Pancreas (tissue), 10 donors: Measurements from ENCODE around the gene CDC20. TPM values are rescaled to one million over a fixed set of nuclear protein-coding genes. Genes with fewer than 3 reads are reported as not detected.
A peak's percentile ranks its signal among the peaks of the same experiment; 100 is the strongest.

Experiments used
- ATAC-seq, 4 donors: fragments of 200-7000 bp; cut with Tn5 transposase; one replicate each; pipeline versions ENCODE4 v1.8.0 to v1.9.1; 2020; ENCODE audit warnings: mild to moderate bottlenecking in 4 of 4, moderate library complexity in 4 of 4
- DNase-seq, 6 donors: peaks; one replicate each; pipeline ENCODE4 v3.0.0-alpha.2; 2020
- FAIRE-seq: peaks from 2 replicates; lab custom pipeline; 2012; peaks lifted over from hg19 to GRCh38; lab: Jason Lieb, UNC
- H3K27ac ChIP-seq, 4 donors: fragments of 200-600 bp; sonication (generic); 1 replicate in 3 of 4; 2 replicates in 1 of 4; pipeline versions ENCODE4 v1.5.0 to v1.8.0; 2020
- H3K27me3 ChIP-seq, 4 donors: fragments of 200-600 bp; one replicate each; pipeline ENCODE4 v1.8.0; 2021
- H3K36me3 ChIP-seq, 3 donors: fragments of 200-600 bp; sonication (generic) in 1 of 3; one replicate each; pipeline versions ENCODE4 v1.5.0 to v1.8.0; 2020 to 2021
- H3K4me1 ChIP-seq, 3 donors: fragments of 200-600 bp; one replicate each; pipeline ENCODE4 v1.8.0; 2021
- H3K4me3 ChIP-seq, 4 donors: fragments of 200-600 bp; sonication (generic) in 2 of 4; one replicate each; pipeline versions ENCODE4 v1.5.0 to v1.8.0; 2020 to 2021
- H3K9me3 ChIP-seq, 4 donors: fragments of 200-600 bp; one replicate each; pipeline ENCODE4 v1.8.0; 2021
- WGBS, 2 donors: extraction: QIAGEN DNeasy Blood & Tissue Kit; methylation state at CpG; one replicate each; pipeline ENCODE4 v1.1.7; 2013; 5-methylcytosine and 5-hydroxymethylcytosine counted together
- intact Hi-C, 3 donors: fragments of 100-400 bp; cut with DNase I; formaldehyde crosslinking; loops; one replicate each; pipeline versions ENCODE4 v1.11.1 to v1.14.2; 2022
- polyA plus RNA-seq, 2 donors: library from polyadenylated mRNA; stranded (reverse); fragments of 200-250 nt; gene quantifications; one replicate each; pipeline ENCODE4 v1.2.3, GENCODE V29; 2013
- total RNA-seq, 6 donors: library from RNA; stranded (reverse); fragmentation: NEBNext Ultra II Directional in 4 of 6; extraction: Animal tissue kit (Norgen Biotek cat#: 25700) in 4 of 6; gene quantifications; one replicate each; pipeline versions ENCODE4 v1.2.1 to v1.2.4, GENCODE V29; 2021 to 2023
- TF ChIP-seq, protein P1 (sequence below), 4 donors: fragments of 200-600 bp; sonication (generic) in 3 of 4; IDR thresholded peaks; one replicate each; pipeline versions ENCODE4 v1.5.0 to v1.8.0; 2021; ENCODE audit warnings: antibody characterized with exemption in 4 of 4
- donor health status: healthy with polysubstance abuse.
- donor health status: DM: no; HTN: no; CAD: no; lungs with moderate emphysema.
- donor health status: DM: no; HTN: no; CAD: no.
- donor health status: control.
- donor health status: control.
- donor health status: Bipolar disorder and iron deficiency.
- donor health status: DM: yes; HTN: yes; CAD: no.
- donor health status: DM: no; HTN: no; CAD: no.
- donor health status: DM: no; HTN: no; CAD: no.
- donor health status: DM: yes; HTN: yes; CAD: no.

CDC20 gene
- total and polyA plus RNA-seq, 8 donors, result 0.12 to 1.8 (median 0.52) TPM

DNA sequence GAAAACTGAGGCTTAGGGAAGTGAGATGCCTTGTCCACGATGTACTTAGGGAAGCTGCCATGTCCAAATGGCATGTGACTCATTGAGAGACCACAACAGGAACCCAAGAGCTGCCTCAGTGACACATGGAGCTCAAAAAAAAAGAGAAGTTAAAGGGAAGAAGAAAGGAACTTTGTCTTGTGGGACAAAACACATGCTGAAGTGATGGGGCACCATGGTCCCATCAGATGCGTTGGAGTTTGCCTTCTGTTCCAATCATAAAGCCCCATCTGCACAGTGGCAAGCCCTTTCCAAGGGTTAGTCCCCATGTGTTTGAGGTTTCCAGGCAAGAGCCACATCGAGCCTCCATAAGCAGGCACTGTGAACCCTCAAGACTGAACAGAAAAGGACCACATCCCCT, 22.8 kb downstream of the CDC20 start:
- Histone ChIP-seq H3K9me3 (no peaks in the 10 kb centered on the region), H3K4me3 (no peak overlapping the region), H3K27me3 (no peaks in the 10 kb centered on the region), H3K4me1 (no peaks in the 10 kb centered on the region), H3K27ac (no peak overlapping the region), H3K36me3 (peaks cover 17 to 38% (median 24%) of the 10 kb centered on the region in 3 donors)
- 72 to 80% methylated on average over 3 of the region's 3 CpGs for WGBS, 2 donors
- ATAC-seq (peak in 2 of 4 donors; percentile 55 to 64), FAIRE-seq (no peak), DNase-seq (no peak)
- TF ChIP-seq, protein P1, sequence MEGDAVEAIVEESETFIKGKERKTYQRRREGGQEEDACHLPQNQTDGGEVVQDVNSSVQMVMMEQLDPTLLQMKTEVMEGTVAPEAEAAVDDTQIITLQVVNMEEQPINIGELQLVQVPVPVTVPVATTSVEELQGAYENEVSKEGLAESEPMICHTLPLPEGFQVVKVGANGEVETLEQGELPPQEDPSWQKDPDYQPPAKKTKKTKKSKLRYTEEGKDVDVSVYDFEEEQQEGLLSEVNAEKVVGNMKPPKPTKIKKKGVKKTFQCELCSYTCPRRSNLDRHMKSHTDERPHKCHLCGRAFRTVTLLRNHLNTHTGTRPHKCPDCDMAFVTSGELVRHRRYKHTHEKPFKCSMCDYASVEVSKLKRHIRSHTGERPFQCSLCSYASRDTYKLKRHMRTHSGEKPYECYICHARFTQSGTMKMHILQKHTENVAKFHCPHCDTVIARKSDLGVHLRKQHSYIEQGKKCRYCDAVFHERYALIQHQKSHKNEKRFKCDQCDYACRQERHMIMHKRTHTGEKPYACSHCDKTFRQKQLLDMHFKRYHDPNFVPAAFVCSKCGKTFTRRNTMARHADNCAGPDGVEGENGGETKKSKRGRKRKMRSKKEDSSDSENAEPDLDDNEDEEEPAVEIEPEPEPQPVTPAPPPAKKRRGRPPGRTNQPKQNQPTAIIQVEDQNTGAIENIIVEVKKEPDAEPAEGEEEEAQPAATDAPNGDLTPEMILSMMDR (IDR thresholded peaks at IDR 0.05), result no peak
- intact Hi-C loops, result no loop called here

- no peaks in the 10 kb centered on the region for H3K27me3 ChIP-seq
- peaks cover 17 to 39% (median 24%) of the 10 kb centered on the region in 3 donors for H3K36me3 ChIP-seq
- DNase-seq (no peak), FAIRE-seq (no peak), ATAC-seq (peak in 3 of 4 donors; percentile 23 to 42 (median 41))
- H3K4me3 ChIP-seq, result no peak overlapping the region
- H3K27ac ChIP-seq, result no peak overlapping the region
- no peaks in the 10 kb centered on the region for H3K4me1 ChIP-seq
- intact Hi-C loops, result no loop called here
- no peaks in the 10 kb centered on the region for H3K9me3 ChIP-seq
- TF ChIP-seq, protein P1 (IDR thresholded peaks at IDR 0.05), result no peak
- 56 to 61% methylated on average over 6 of the region's 6 CpGs for WGBS, 2 donors
Observed at GRCh38 chr1:43382027-43382779, 23.4 kb downstream of the CDC20 start.

GRCh38 chr1:43383449-43383848, 24.7 kb downstream of the CDC20 start:
- Histone ChIP-seq H3K4me1 (peaks cover 0 to 7% (median 6%) of the 10 kb centered on the region in 3 donors), H3K36me3 (peaks cover 17 to 39% (median 24%) of the 10 kb centered on the region in 3 donors), H3K4me3 (no peak overlapping the region), H3K27me3 (no peaks in the 10 kb centered on the region), H3K9me3 (no peaks in the 10 kb centered on the region), H3K27ac (no peak overlapping the region)
- FAIRE-seq (no peak), DNase-seq (no peak), ATAC-seq (peak in 2 of 4 donors; percentile 55 to 60)
- TF ChIP-seq, protein P1 (IDR thresholded peaks at IDR 0.05), result no peak
- WGBS, 2 donors, result 76 to 77% methylated on average over 2 of the region's 2 CpGs
- intact Hi-C loops, result no loop called here

DNA sequence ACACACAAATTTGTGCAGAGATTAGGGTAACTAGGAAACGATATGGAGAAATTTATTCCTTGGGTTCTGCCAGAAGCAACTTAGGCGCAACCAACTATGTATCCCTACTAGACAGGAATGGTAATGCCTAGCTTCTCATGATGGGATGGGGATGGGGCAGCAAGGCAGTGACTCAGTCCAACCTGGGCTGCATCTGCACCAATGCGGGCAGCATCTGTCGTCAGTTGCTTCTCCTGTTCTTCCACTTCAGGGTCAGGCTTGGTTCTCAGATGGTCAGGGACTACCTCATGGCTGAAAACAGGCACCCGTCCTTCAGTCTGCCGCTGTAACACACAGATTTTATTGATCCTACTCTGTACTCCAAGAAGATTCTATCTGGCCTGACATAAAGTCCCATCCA, 27.9 kb downstream of the CDC20 start:
- peaks cover 8 to 24% (median 18%) of the 10 kb centered on the region in 3 donors for H3K4me1 ChIP-seq
- DNase-seq, result no peak
- intact Hi-C loops, result no loop called here
- ATAC-seq, result no peak
- TF ChIP-seq, protein P1 (IDR thresholded peaks at IDR 0.05), result no peak
- H3K27me3 ChIP-seq, result no peaks in the 10 kb centered on the region
- H3K9me3 ChIP-seq, result no peaks in the 10 kb centered on the region
- 84 to 89% methylated on average over 6 of the region's 6 CpGs for WGBS, 2 donors
- no peak for FAIRE-seq
- H3K4me3 ChIP-seq, result no peak overlapping the region
- peaks cover 17 to 39% (median 24%) of the 10 kb centered on the region in 3 donors for H3K36me3 ChIP-seq
- H3K27ac ChIP-seq, result no peak overlapping the region
